Stomach (tissue), 8 donors: Measurements from ENCODE around the gene UBALD1. TPM values are rescaled to one million over a fixed set of nuclear protein-coding genes. Genes with fewer than 3 reads are reported as not detected.

Source experiments
- polyA plus RNA-seq, 3 donors: library from polyadenylated mRNA; stranded (reverse); fragments of 200-250 nt; gene quantifications; one replicate each; pipeline ENCODE4 v1.2.3, GENCODE V29; 2013
- small RNA-seq, 4 donors: library from RNA; depleted of rRNA; stranded (forward); fragments of <200 nt; gene quantifications; one replicate each; pipeline ENCODE3, GENCODE V24; 2016
- total RNA-seq, 5 donors: library from RNA; depleted of rRNA; stranded (reverse); fragments of >200 nt; gene quantifications; one replicate each; pipeline versions ENCODE4 v1.1.0 to v1.2.3, GENCODE V29; 2014 to 2016
- donor health status: healthy with polysubstance abuse.
- donor health status: Bipolar disorder and iron deficiency.
- donor health status: healthy.

The UBALD1 gene
- total and polyA plus RNA-seq, 8 donors: 0.58 to 77.2 (median 24.1) TPM

Small RNA genes lying within 50 kb of the gene (small RNA-seq; reads per million reads assigned to genes)
- gene RN7SL850P: 0 reads per million in 4 donors

Other genes starting within 250 kb of the UBALD1 start
- 10 to 100 TPM; 10.5 to 25.6 (median 11.6) TPM for gene VASN, start 243.0 kb downstream of the UBALD1 start, total RNA-seq
- gene VASN, start 243.0 kb downstream of the UBALD1 start, polyA plus RNA-seq: 1 to 10 TPM; 3.7 to 7.2 (median 5.1) TPM
- 100 to 1,000 TPM in 2 of 5 donors, 10 to 100 TPM in 3; 12.5 to 173 (median 57.2) TPM for gene CORO7, start 198.3 kb downstream of the UBALD1 start, total RNA-seq
- 10 to 100 TPM; 12.6 to 14.2 (median 13.6) TPM for gene CORO7, start 198.3 kb downstream of the UBALD1 start, polyA plus RNA-seq
- 10 to 100 TPM; 26.8 to 53.0 (median 39.1) TPM for gene DNAJA3, start 189.0 kb downstream of the UBALD1 start, total RNA-seq
- gene DNAJA3, start 189.0 kb downstream of the UBALD1 start, polyA plus RNA-seq: 10 to 100 TPM; 18.8 to 28.0 (median 24.5) TPM
- 100 to 1,000 TPM in 1 of 5 donors, 10 to 100 TPM in 4; 22.8 to 109 (median 47.7) TPM for gene NMRAL1, start 140.3 kb downstream of the UBALD1 start, total RNA-seq
- gene NMRAL1, start 140.3 kb downstream of the UBALD1 start, polyA plus RNA-seq: 100 to 1,000 TPM in 1 of 3 donors, 10 to 100 TPM in 2; 67.7 to 126 (median 90.7) TPM
- gene HMOX2, start 138.5 kb downstream of the UBALD1 start, total RNA-seq: 100 to 1,000 TPM in 1 of 5 donors, 10 to 100 TPM in 3, 1 to 10 TPM in 1; 6.4 to 175 (median 59.8) TPM
- 100 to 1,000 TPM in 2 of 3 donors, 10 to 100 TPM in 1; 51.6 to 109 (median 106) TPM for gene HMOX2, start 138.5 kb downstream of the UBALD1 start, polyA plus RNA-seq
- gene CDIP1, start 76.1 kb downstream of the UBALD1 start, total RNA-seq: 10 to 100 TPM in 3 of 5 donors, 1 to 10 TPM in 2; 2.9 to 36.5 (median 18.8) TPM
- gene CDIP1, start 76.1 kb downstream of the UBALD1 start, polyA plus RNA-seq: 10 to 100 TPM in 2 of 3 donors, 1 to 10 TPM in 1; 9.5 to 13.8 (median 10.6) TPM
- under 1 TPM in 2 of 5 donors, not detected in 3; 0.37 to 0.43 TPM for gene C16orf96, start 58.5 kb downstream of the UBALD1 start, total RNA-seq
- gene C16orf96, start 58.5 kb downstream of the UBALD1 start, polyA plus RNA-seq: not detected
- 100 to 1,000 TPM in 2 of 5 donors, 10 to 100 TPM in 3; 34.7 to 469 (median 91.4) TPM for gene MGRN1, start 9.9 kb upstream of the UBALD1 start, total RNA-seq
- 10 to 100 TPM; 13.2 to 21.5 (median 17.9) TPM for gene MGRN1, start 9.9 kb upstream of the UBALD1 start, polyA plus RNA-seq
- 10 to 100 TPM in 4 of 5 donors, 1 to 10 TPM in 1; 3.5 to 48.2 (median 44.2) TPM for gene NUDT16L1, start 78.7 kb upstream of the UBALD1 start, total RNA-seq
- gene NUDT16L1, start 78.7 kb upstream of the UBALD1 start, polyA plus RNA-seq: 10 to 100 TPM; 31.9 to 37.2 (median 33.3) TPM
- 100 to 1,000 TPM in 1 of 5 donors, 10 to 100 TPM in 4; 11.6 to 183 (median 33.5) TPM for gene ANKS3, start 119.4 kb upstream of the UBALD1 start, total RNA-seq
- gene ANKS3, start 119.4 kb upstream of the UBALD1 start, polyA plus RNA-seq: 10 to 100 TPM; 16.2 to 25.0 (median 24.3) TPM
- gene DNAAF8, start 119.6 kb upstream of the UBALD1 start, total RNA-seq: 1 to 10 TPM in 1 of 5 donors, not detected in 4; 1.8 TPM
- gene DNAAF8, start 119.6 kb upstream of the UBALD1 start, polyA plus RNA-seq: 1 to 10 TPM in 1 of 3 donors, under 1 TPM in 1, not detected in 1; 0.68 to 1.2 TPM
- 10 to 100 TPM in 2 of 5 donors, 1 to 10 TPM in 2, under 1 TPM in 1; 0.45 to 19.3 (median 10.0) TPM for gene ZNF500, start 152.3 kb upstream of the UBALD1 start, total RNA-seq
- 1 to 10 TPM; 1.8 to 4.3 (median 4.0) TPM for gene ZNF500, start 152.3 kb upstream of the UBALD1 start, polyA plus RNA-seq
- gene SEPTIN12, start 173.5 kb upstream of the UBALD1 start, total RNA-seq: not detected
- gene SEPTIN12, start 173.5 kb upstream of the UBALD1 start, polyA plus RNA-seq: not detected
- gene SMIM22, start 180.5 kb upstream of the UBALD1 start, total RNA-seq: 100 to 1,000 TPM in 3 of 5 donors, 10 to 100 TPM in 2; 20.5 to 732 (median 131) TPM
- 1,000 to 10,000 TPM in 2 of 3 donors, 100 to 1,000 TPM in 1; 481 to 1,027 (median 1,002) TPM for gene SMIM22, start 180.5 kb upstream of the UBALD1 start, polyA plus RNA-seq
- gene ROGDI, start 187.7 kb upstream of the UBALD1 start, total RNA-seq: 100 to 1,000 TPM in 1 of 5 donors, 10 to 100 TPM in 3, 1 to 10 TPM in 1; 6.1 to 350 (median 45.5) TPM
- gene ROGDI, start 187.7 kb upstream of the UBALD1 start, polyA plus RNA-seq: 10 to 100 TPM; 27.0 to 63.9 (median 46.1) TPM
- gene GLYR1, start 232.4 kb upstream of the UBALD1 start, total RNA-seq: 100 to 1,000 TPM in 2 of 5 donors, 10 to 100 TPM in 3; 46.9 to 187 (median 83.2) TPM
- 10 to 100 TPM; 29.3 to 46.0 (median 36.5) TPM for gene GLYR1, start 232.4 kb upstream of the UBALD1 start, polyA plus RNA-seq
- gene UBN1, start 232.6 kb upstream of the UBALD1 start, total RNA-seq: 100 to 1,000 TPM in 1 of 5 donors, 10 to 100 TPM in 4; 34.0 to 319 (median 51.3) TPM
- 1 to 10 TPM; 5.4 to 9.3 (median 7.8) TPM for gene UBN1, start 232.6 kb upstream of the UBALD1 start, polyA plus RNA-seq